Measurements from ENCODE around the gene P3H2. TPM values are rescaled to one million over a fixed set of nuclear protein-coding genes. Genes with fewer than 3 reads are reported as not detected.

P3H2 gene
- total RNA-seq, 1 donor from 2014 or later: 3.3 TPM

- DNase-seq (ENCODE audit: low spot score): no peak
Measured at GRCh38 chr3:190056742-190057141, 64.0 kb downstream of the P3H2 start.

- DNase-seq (ENCODE audit: low spot score): no peak
Measured at GRCh38 chr3:190055773-190056172, 64.9 kb downstream of the P3H2 start.

GRCh38 chr3:190053919-190054672 is 66.6 kb downstream of the P3H2 start:
- DNase-seq (ENCODE audit: low spot score): no peak

DNA sequence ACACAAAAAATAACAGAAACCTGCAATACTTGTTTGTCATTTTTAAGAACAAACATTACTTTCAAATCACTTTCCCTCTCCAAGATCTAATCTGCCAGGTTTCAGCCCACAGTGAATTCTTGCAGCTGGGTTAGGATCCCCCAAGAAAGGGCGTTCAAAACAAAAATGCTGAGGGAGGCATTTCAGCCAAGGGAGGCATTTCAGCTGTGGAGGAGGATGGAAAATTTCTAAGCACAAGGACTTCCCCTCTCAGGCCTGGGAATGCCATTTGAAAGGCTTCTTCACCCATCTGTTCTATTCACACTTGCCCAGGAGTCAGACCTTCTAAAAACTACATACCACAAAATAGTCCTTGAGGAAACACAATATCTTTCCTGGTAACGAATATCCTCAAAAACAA is 69.1 kb downstream of the P3H2 start:
- DNase-seq (ENCODE audit: low spot score): no peak

DNA sequence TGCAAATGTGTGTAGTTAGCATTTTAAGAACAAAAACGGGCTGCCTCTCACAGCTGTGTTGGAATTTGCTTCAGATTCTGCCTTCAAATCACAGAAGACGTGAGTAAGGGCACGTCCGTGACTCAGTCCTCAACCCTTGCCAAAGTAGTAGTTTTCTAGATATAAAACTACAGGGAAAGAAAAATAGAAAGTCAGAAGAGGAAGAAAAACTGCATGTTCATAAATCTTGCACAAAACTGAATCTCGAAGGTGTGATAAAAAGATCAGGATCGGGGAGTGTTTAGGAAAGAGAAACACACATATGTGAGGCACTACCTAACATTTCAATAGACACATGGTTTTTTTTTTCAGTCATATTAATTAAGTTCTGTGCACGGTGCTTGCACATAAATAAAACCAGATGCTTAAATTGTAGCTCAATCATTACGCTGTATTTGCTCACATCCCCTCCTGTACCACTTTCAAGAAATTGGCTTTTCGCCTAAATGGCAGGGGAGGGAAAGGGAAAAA is 71.7 kb downstream of the P3H2 start:
- no peak for DNase-seq (ENCODE audit: low spot score)

- no peak for DNase-seq (ENCODE audit: low spot score)
Measured at GRCh38 chr3:190044974-190045373, 75.7 kb downstream of the P3H2 start.

- DNase-seq (ENCODE audit: low spot score): no peak
Measured at GRCh38 chr3:190044142-190044541, 76.6 kb downstream of the P3H2 start.

- no peak for DNase-seq (ENCODE audit: low spot score)
Measured at GRCh38 chr3:190043741-190044140, 77.0 kb downstream of the P3H2 start.

DNA sequence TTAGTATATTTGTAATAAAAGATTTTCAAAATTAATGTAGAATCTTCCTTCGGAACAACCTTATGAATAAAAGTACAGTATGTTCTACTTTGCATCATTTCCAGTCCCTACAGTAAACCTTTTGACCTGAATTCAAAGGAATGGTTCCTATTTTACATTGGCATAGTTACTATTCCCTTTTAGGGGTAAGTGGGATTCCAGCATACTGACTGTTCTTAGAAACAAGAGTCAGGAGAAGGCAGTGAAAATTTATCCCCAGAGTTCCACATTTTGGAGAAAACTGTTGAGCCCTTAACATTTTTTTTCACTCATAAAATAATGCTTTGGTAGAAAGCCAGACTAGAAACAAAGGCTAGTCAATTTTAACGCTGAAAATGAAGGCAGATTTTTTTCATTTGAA is 78.1 kb downstream of the P3H2 start:
- no peak for DNase-seq (ENCODE audit: low spot score)

DNA sequence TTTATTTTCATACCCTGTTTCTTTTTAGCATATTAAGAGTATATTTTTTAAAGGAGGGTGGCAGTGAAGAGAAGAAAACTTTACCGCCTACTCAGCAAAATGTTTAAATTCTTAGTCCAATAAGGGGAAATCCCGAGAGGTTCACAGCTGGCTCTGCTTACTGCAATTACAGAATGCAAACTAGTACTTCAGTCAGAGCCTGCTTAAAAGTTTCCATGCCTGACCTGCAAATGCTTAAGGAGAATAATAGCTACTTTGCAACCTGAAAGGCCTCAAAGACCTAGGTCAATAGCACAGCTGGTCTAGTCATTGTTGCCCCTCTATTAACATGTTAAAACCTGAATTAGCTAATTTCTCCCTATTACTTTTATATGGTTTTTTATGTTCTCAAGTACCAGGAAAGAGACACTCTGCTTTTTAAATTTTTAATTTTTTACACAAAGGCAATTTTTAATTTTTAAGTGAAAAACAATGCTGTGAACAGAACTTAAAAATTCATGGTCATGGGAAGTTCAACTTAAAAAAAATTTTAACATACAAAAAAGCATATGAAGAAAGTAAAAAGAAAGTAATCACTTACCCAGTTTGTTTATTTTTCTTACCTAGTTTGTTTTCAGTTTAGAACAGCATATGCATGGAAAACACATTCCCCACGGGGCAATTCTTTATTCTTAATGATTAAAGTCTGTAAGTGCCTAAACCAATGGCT is 79.2 kb downstream of the P3H2 start:
- no peak for DNase-seq (ENCODE audit: low spot score)

DNA sequence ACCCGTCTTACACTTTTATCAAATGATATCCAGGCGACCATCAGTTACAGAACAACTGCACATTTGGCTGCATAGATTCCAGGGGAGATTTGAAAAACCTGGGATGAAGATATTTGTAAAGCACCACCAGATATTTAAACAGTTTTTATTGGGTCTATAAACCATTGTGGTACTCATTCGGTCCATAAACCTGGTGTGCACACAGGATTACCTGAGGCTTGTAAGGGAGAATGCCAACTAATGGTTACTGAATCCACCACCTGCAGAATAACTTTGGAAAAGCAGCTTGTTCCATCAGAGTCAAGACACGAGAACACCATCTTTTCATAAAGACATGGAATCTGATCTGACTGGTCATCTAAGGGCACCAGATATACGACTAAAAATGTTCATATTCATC is 80.6 kb downstream of the P3H2 start:
- DNase-seq (ENCODE audit: low spot score): no peak

- DNase-seq (ENCODE audit: low spot score): no peak
Measured at GRCh38 chr3:190038050-190038933, 82.4 kb downstream of the P3H2 start.

DNA sequence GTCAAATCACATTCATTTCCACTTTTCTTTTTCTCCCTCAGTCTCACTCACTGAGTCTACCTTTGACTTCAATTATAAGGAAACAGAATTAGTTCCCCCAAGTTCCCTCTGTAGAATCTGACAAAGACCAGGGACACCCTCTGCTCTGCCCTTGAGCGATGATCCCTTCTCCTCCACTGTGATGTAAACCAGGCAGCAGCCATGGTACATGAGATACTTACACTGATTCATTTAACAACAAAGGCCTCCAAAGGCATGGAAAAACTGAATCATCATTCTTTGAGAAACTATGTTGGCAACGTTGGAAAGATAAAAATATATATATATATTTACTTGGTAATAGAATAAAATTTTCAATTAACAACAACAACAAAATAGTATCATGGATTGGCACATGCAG is 84.1 kb downstream of the P3H2 start:
- DNase-seq (ENCODE audit: low spot score): no peak

DNA sequence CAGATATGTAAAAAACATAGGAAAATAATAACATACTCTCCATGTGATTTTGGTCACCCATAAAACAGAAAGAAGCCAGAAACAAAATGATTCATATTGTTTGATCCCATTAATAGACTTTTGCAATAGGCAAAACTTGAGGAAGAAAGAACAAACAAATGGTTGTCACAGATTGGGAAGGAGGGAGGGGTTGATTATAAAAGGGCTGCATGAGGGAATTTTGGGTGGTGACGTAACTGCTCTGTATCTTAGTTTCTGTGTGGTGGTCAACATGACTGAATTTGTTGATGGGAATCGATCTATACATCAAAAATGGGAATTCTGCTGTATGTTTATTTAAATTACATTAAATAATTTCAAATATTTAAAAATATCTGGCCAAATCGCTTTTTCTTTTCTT is 86.3 kb downstream of the P3H2 start:
- DNase-seq (ENCODE audit: low spot score): no peak

DNA sequence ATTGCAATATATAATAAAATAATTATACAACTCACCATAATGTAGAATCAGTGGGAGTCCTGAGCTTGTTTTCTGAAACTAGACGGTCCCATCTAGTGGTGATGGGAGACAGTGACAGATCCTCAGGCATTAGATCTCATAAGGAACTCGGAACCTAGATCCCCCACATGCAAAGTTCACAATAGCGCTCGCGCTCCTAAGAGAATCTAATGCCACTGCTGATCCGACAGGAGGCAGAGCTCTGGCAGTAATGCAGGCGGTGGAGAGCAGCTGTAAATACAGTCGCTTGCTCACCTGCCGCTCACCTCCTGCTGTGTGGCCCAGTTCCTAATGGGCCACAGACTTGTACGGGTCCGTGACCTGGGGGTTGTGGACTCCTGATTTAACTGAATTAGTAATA is 87.8 kb downstream of the P3H2 start:
- DNase-seq (ENCODE audit: low spot score): no peak

DNA sequence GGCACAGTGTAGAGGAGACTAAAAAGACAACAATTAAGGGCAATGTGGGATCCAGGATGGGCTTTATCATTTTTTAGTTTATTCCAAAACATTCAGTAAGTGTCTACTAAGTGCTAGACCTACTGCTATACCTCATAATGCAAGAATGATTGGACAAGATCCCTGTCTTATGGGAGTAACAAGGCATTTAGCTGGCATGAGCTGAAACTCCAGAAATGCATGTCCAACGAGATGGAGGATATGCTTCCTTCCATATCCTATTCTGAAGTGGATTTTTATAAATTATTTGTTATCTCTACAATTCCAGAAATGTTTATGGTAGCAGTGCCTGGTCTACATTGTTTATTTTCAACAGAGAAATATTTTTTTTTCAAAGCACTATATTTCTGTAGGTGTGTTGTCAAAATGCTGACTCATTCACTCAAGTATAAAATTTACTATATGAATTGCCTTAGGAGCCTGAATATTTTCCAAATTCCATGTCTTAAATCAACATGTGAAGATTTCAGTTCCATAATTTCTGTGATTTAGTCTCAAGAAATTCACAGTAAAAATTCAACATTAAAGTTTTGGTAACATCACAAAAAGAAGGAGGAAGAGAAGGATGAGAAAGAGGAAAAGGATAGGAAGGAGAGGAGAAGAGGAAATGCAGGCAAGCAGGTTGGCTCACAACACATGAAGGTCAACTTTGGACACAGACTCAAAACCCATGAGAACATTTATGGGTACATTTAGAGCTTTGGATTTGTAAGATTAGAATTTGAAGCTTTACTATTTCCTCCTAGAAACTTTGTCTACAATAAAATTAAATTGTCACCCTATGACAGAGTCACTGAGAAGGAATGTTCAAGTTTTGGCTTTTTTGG is 88.6 kb downstream of the P3H2 start:
- no peak for DNase-seq (ENCODE audit: low spot score)

DNA sequence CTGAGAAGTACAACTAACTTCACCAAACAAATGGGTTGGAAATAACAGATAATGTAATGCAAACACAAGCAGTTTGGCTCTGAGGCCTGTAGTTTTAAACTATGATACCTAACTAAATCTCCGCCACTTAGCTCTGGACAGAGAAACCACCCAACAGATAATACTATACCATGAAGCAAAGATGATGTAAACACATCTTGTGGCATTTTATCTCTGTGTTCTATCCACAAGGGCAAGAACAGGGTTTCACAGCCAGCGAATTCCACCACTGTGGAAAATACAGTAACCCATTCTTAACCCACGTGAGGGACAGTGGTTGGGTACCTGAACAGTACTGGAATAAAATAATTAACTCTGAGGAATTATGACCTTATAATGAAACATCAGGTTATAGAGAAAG is 93.6 kb downstream of the P3H2 start:
- DNase-seq (ENCODE audit: low spot score): no peak

DNA sequence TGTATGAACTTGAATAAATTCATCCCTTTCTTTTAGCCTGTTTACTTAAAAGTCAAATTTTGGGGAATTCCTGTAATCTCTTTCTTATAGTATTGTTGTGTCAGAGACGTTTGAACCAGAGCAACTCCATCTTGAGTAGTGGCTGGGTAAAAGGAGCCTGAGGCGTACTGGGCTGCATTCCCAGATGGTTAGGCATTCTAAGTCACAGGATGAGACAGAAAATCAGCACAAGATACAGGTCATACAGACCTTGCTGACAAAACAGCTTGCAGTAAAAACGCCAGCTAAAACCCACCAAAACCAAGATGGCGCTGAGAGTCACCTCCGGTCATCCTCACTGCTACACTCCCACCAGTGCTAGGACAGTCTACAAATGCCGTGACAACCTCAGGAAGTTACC is 94.5 kb downstream of the P3H2 start:
- no peak for DNase-seq (ENCODE audit: low spot score)

DNA sequence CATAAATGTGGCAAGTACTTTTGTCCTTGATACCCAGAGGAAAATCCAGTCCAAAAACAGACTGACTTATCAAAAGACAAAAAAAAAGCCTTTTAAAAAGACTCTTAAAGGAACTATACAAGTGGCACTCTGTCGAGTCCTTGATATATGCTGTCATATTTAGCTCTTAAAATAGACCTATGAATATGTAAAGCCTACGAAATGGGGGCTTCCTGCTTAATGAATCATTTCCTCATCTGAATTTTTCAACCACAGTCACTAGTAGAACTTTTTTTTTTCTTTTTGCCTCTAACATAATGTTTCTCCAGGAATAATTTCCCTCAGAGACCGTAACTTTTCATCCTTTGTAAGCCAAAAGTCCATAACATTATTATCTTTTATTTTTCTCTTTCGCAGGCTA is 95.8 kb downstream of the P3H2 start:
- DNase-seq (ENCODE audit: low spot score): no peak

DNA sequence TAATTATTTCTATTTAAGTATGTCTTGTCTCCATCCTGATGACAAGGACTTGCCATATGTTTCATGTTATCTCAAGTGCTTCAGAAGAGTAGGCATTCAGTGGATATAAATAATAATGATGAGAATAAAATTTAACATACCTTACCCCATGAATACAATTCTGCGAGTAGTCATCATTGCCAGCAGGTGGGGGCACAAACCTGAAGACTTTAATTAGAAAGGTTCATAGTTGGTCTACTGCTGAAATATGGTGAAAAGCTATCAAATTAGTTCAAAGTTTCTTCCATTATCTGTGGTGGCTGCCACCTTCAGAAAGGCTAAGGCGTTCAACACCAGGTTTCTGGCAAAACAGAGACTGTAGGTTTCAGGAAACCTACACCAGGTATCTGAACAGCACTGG is 100.9 kb downstream of the P3H2 start:
- DNase-seq (ENCODE audit: low spot score): no peak

GRCh38 chr3:190019006-190019405 is 101.7 kb downstream of the P3H2 start:
- no peak for DNase-seq (ENCODE audit: low spot score)
